PC-9 (cell line): ENCODE results near the gene GNG4. TPM values are rescaled to one million over a fixed set of nuclear protein-coding genes. Genes with fewer than 3 reads are reported as not detected.

Source experiments
- BruUV-seq: library from RNA; stranded (reverse); fragments of 400-500 nt; replicated peaks from 2 replicates; lab custom pipeline; 2021; lab: Mats Ljungman, UMichigan
- CTCF ChIA-PET: fragments of 300-600 bp; sonication (Branson Sonifier 250); formaldehyde crosslinking; loops from one replicate; lab custom pipeline; 2022; ENCODE audit warnings: antibody characterized with exemption; lab: Charles Lee
- POLR2A ChIA-PET: fragments of 300-600 bp; sonication (Branson Sonifier 250); formaldehyde crosslinking; loops from one replicate; lab custom pipeline; 2022; ENCODE audit warnings: antibody characterized with exemption; ENCODE audit not compliant: unreplicated experiment; lab: Charles Lee
- DNase-seq, 2 experiments: peaks; one replicate each; pipeline versions ENCODE4 v3.0.0 to v3.0.0-alpha.2; 2015 to 2022; ENCODE audit warnings: mixed read lengths in 1 of 2
- H2AFZ ChIP-seq: fragments of 200-600 bp; sonication (generic); 2 replicates; pipeline ENCODE4 v1.8.1; 2017; ENCODE audit warnings: antibody characterized with exemption
- H3F3A ChIP-seq: fragments of 200-600 bp; sonication (generic); 2 replicates; pipeline ENCODE4 v1.8.1; 2017; ENCODE audit warnings: antibody characterized with exemption, mild to moderate bottlenecking, low read depth; ENCODE audit not compliant: insufficient read depth
- H3K27ac ChIP-seq: fragments of 200-600 bp; sonication (generic); 2 replicates; pipeline ENCODE4 v1.6.1; 2016; ENCODE audit warnings: mixed run types
- H3K27me3 ChIP-seq: fragments of 200-600 bp; sonication (generic); 2 replicates; pipeline ENCODE4 v1.6.1; 2016; ENCODE audit warnings: low read depth, mixed run types; ENCODE audit not compliant: insufficient read depth
- H3K36me3 ChIP-seq: fragments of 200-600 bp; sonication (generic); 2 replicates; pipeline ENCODE4 v1.6.1; 2016; ENCODE audit warnings: low read depth, mixed run types
- H3K4me1 ChIP-seq: fragments of 200-600 bp; sonication (generic); replicated peaks from 2 replicates; pipeline ENCODE4 v1.6.1; 2016; ENCODE audit warnings: mixed run types; ENCODE audit not compliant: insufficient read depth
- H3K4me2 ChIP-seq: fragments of 200-600 bp; sonication (generic); 2 replicates; pipeline ENCODE4 v1.6.1; 2017; ENCODE audit warnings: mixed run types
- H3K4me3 ChIP-seq: fragments of 200-600 bp; sonication (generic); 2 replicates; pipeline ENCODE4 v1.6.1; 2016; ENCODE audit warnings: mixed run types
- H3K79me2 ChIP-seq: fragments of 200-600 bp; sonication (generic); 2 replicates; pipeline ENCODE4 v1.6.1; 2017; ENCODE audit warnings: low read depth, mixed run types
- H3K9me2 ChIP-seq: fragments of 200-600 bp; sonication (generic); 2 replicates; pipeline ENCODE4 v1.8.1; 2017; ENCODE audit warnings: mild to moderate bottlenecking; ENCODE audit not compliant: insufficient read depth
- H3K9me3 ChIP-seq: fragments of 200-600 bp; sonication (generic); 2 replicates; pipeline ENCODE4 v1.8.1; 2016; ENCODE audit warnings: low read depth; ENCODE audit not compliant: insufficient read depth
- H4K20me1 ChIP-seq: fragments of 200-600 bp; sonication (generic); 2 replicates; pipeline ENCODE4 v1.8.1; 2017; ENCODE audit not compliant: insufficient read depth
- CTCF ChIP-seq: fragments of 200-600 bp; sonication (generic); conservative IDR thresholded peaks from 2 replicates; pipeline ENCODE4 v1.6.1; 2017; ENCODE audit warnings: mixed run types, antibody characterized with exemption, mild to moderate bottlenecking, moderate library complexity
- EZH2 ChIP-seq: fragments of 200-600 bp; sonication (generic); IDR thresholded peaks from 2 replicates; pipeline ENCODE4 v1.8.0; 2017; ENCODE audit warnings: antibody characterized with exemption, low read depth
- intact Hi-C: fragments of 100-400 bp; cut with micrococcal nuclease; formaldehyde crosslinking; loops from one replicate; pipeline ENCODE4 v1.10.0; 2022; ENCODE audit not compliant: unreplicated experiment
- total RNA-seq: library from RNA; stranded (reverse); gene quantifications from 2 replicates; pipeline ENCODE4 v1.2.3, GENCODE V29; 2021

The GNG4 gene
- total RNA-seq, 1 experiment from 2014 or later = 16.3 TPM

GRCh38 chr1:235673981-235674380 lies 24.4 kb upstream of the GNG4 start:
- no peak overlapping the region for H3K27ac ChIP-seq
- no peak overlapping the region for H2AFZ ChIP-seq
- intact Hi-C loops = no loop called here
- ChIA-PET POLR2A (no interaction called here), CTCF (no interaction called here)
- no peak for DNase-seq
- H3K9me2 ChIP-seq = 0 out of 2 replicates have a peak, but pooled peaks cover 5% of the 10 kb centered on the region
- TF ChIP-seq EZH2 (no peak), CTCF (no peak)
- H3K4me2 ChIP-seq = no peak overlapping the region
- H3K4me1 ChIP-seq = no peaks in the 10 kb centered on the region
- H3K36me3 ChIP-seq = 0 out of 2 replicates have a peak, but pooled peaks cover 11% of the 10 kb centered on the region
- no peaks in the 10 kb centered on the region for H3K27me3 ChIP-seq
- no TSS peak for BruUV-seq
- H3K4me3 ChIP-seq = no peak overlapping the region
- peaks cover 19% of the 10 kb centered on the region; the same call in 1 of the 2 replicates for H3K9me3 ChIP-seq
- no peaks in the 10 kb centered on the region for H3K79me2 ChIP-seq
- no peaks in the 10 kb centered on the region for H3F3A ChIP-seq
- no peaks in the 10 kb centered on the region for H4K20me1 ChIP-seq

DNA sequence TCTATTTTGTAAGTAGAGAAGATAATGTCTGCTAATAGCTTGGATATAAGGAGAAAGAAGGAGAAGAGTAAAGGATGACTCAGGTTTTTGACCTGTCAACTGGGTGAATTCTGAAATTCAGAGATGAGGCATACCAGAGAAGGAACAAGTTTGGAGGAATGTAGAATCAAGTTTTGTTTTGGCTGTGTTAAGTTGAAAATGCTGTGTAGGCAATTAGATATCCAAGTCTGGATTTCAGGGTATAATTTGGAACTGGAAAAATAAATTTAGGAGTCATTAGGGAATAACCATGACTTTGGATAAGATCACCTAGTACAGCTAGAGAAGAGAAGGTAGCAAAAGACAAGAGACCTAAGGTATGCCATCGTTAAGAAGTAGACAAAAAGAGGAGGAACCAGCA lies 22.4 kb upstream of the GNG4 start:
- peaks cover 19% of the 10 kb centered on the region; the same call in 1 of the 2 replicates for H3K9me3 ChIP-seq
- no peaks in the 10 kb centered on the region for H3K79me2 ChIP-seq
- intact Hi-C loops = no loop called here
- no peak overlapping the region for H3K27ac ChIP-seq
- H3K9me2 ChIP-seq = no peaks in the 10 kb centered on the region
- H4K20me1 ChIP-seq = no peaks in the 10 kb centered on the region
- CTCF ChIA-PET = no interaction called here
- H3K4me3 ChIP-seq = no peak overlapping the region
- no TSS peak for BruUV-seq
- H3K27me3 ChIP-seq = no peaks in the 10 kb centered on the region
- 0 out of 2 replicates have a peak, but pooled peaks cover 11% of the 10 kb centered on the region for H3K36me3 ChIP-seq
- no peak for DNase-seq
- H3F3A ChIP-seq = no peaks in the 10 kb centered on the region
- H3K4me2 ChIP-seq = no peak overlapping the region
- H2AFZ ChIP-seq = no peak overlapping the region
- H3K4me1 ChIP-seq = no peaks in the 10 kb centered on the region
- TF ChIP-seq EZH2 (no peak), CTCF (no peak)
- POLR2A ChIA-PET = no interaction called here

- no peaks in the 10 kb centered on the region for H3K27me3 ChIP-seq
- H3K9me2 ChIP-seq = no peaks in the 10 kb centered on the region
- CTCF ChIA-PET = no interaction called here
- H4K20me1 ChIP-seq = no peaks in the 10 kb centered on the region
- DNase-seq = no peak
- H3K79me2 ChIP-seq = no peaks in the 10 kb centered on the region
- no peaks in the 10 kb centered on the region for H3F3A ChIP-seq
- no peak overlapping the region for H2AFZ ChIP-seq
- H3K4me1 ChIP-seq = no peaks in the 10 kb centered on the region
- BruUV-seq = no TSS peak
- POLR2A ChIA-PET = no interaction called here
- H3K4me3 ChIP-seq = no peak overlapping the region
- no peak for TF ChIP-seq CTCF
- TF ChIP-seq EZH2 = no peak
- intact Hi-C loops = no loop called here
- H3K9me3 ChIP-seq = peaks cover 19% of the 10 kb centered on the region; the same call in 1 of the 2 replicates
- no peak overlapping the region for H3K27ac ChIP-seq
- H3K4me2 ChIP-seq = no peak overlapping the region
- 0 out of 2 replicates have a peak, but pooled peaks cover 2% of the 10 kb centered on the region for H3K36me3 ChIP-seq
Observed at GRCh38 chr1:235670157-235670776, 20.7 kb upstream of the GNG4 start.
